SJSA1 (cell line): ENCODE data around the gene MALAT1. TPM values are rescaled to one million over a fixed set of nuclear protein-coding genes. Genes with fewer than 3 reads are reported as not detected.
A peak's percentile ranks its signal among the peaks of the same experiment; 100 is the strongest.
"Not testable (repeated sequence)": the region's sequence is repeated elsewhere in the genome, so short reads cannot be mapped to it uniquely, and the experiment has no call there.

Experiments
- DNase-seq, 2 experiments: peaks; one replicate each; pipeline ENCODE4 v3.0.0-alpha.2; 2015 to 2020; ENCODE audit warnings: low spot score in 2 of 2, low read depth in 1 of 2
- H3K27ac ChIP-seq: fragments of 250-450 bp; sonication (Bioruptor Pico); 2 replicates; pipeline ENCODE4 v1.5.1; 2020; ENCODE audit warnings: mild to moderate bottlenecking, moderate library complexity
- H3K27me3 ChIP-seq: fragments of 250-450 bp; sonication (Bioruptor Pico); replicated peaks from 2 replicates; pipeline ENCODE4 v1.5.1; 2020; ENCODE audit warnings: mild to moderate bottlenecking, moderate library complexity
- H3K36me3 ChIP-seq: fragments of 250-450 bp; sonication (Bioruptor Pico); 2 replicates; pipeline ENCODE4 v1.5.1; 2020; ENCODE audit warnings: mild to moderate bottlenecking
- H3K4me1 ChIP-seq: fragments of 250-450 bp; sonication (Bioruptor Pico); replicated peaks from 2 replicates; pipeline ENCODE4 v1.6.1; 2021; ENCODE audit warnings: mild to moderate bottlenecking
- H3K4me3 ChIP-seq: fragments of 250-450 bp; sonication (Bioruptor Pico); 2 replicates; pipeline ENCODE4 v1.5.1; 2020; ENCODE audit warnings: mild to moderate bottlenecking
- H3K9me3 ChIP-seq: fragments of 250-450 bp; sonication (Bioruptor Pico); replicated peaks from 2 replicates; pipeline ENCODE4 v1.5.1; 2020; ENCODE audit warnings: mild to moderate bottlenecking
- total RNA-seq: library from RNA; depleted of rRNA; stranded (reverse); fragments of >200 nt; shearing (Covaris generic); gene quantifications from 2 replicates; pipeline ENCODE4 v1.2.3, GENCODE V29; 2014; rRNA removed

Gene MALAT1
- total RNA-seq, result 1,620 and 2,210 TPM in 2 replicates

DNA sequence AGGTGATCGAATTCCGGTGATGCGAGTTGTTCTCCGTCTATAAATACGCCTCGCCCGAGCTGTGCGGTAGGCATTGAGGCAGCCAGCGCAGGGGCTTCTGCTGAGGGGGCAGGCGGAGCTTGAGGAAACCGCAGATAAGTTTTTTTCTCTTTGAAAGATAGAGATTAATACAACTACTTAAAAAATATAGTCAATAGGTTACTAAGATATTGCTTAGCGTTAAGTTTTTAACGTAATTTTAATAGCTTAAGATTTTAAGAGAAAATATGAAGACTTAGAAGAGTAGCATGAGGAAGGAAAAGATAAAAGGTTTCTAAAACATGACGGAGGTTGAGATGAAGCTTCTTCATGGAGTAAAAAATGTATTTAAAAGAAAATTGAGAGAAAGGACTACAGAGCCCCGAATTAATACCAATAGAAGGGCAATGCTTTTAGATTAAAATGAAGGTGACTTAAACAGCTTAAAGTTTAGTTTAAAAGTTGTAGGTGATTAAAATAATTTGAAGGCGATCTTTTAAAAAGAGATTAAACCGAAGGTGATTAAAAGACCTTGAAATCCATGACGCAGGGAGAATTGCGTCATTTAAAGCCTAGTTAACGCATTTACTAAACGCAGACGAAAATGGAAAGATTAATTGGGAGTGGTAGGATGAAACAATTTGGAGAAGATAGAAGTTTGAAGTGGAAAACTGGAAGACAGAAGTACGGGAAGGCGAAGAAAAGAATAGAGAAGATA lies at the start of gene MALAT1:
Gene MALAT1 (plus strand): TSS at position 69 of the 736 bp plus-strand sequence.
- H3K27me3 ChIP-seq, result peaks cover 23% of the 10 kb centered on the region
- peak within 1 kb of the TSS; percentile 98 for H3K27ac ChIP-seq
- DNase-seq, result peak; percentile 98 to 99
- peaks cover 52% of the 10 kb centered on the region for H3K36me3 ChIP-seq
- peak within 1 kb of the TSS; percentile 59 for H3K4me3 ChIP-seq
- H3K4me1 ChIP-seq, result peaks cover 41% of the 10 kb centered on the region
- H3K9me3 ChIP-seq, result no peaks in the 10 kb centered on the region

DNA sequence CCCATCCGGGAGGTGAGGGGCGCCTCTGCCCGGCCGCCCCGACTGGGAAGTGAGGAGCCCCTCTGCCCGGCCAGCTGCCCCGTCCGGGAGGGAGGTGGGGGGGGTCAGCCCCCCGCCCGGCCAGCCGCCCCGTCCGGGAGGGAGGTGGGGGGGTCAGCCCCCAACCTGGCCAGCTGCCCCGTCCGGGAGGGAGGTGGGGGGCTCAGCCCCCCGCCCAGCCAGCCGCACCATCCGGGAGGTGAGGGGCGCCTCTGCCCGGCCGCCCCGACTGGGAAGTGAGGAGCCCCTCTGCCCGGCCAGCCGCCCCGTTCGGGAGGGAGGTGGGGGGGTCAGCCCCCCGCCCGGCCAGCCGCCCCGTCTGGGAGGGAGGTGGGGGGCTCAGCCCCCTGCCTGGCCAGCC lies 47.5 kb upstream of the MALAT1 start:
- H3K4me3 ChIP-seq, H3K27ac ChIP-seq, DNase-seq, H3K9me3 ChIP-seq, H3K27me3 ChIP-seq, H3K36me3 ChIP-seq: not testable (repeated sequence)
- H3K4me1 ChIP-seq, result peaks cover 47% of the 10 kb centered on the region

DNA sequence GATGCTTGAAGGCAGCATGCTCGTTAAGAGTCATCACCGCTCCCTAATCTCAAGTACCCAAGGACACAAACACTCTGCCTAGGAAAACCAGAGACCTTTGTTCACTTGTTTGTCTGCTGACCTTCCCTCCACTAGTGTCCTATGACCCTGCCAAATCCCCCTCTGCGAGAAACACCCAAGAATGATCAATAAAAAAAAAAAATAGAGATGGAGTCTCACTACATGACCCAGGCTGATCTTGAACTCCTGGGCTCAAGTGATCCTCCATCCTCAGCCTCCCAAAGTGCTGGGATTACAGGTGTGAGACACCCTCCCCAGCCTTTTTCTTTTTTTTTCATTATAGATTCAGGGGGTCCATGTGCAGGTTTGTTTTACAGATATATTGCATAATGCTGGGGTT lies 46.6 kb upstream of the MALAT1 start:
- not testable (repeated sequence) for H3K27ac ChIP-seq, H3K27me3 ChIP-seq, H3K9me3 ChIP-seq, H3K4me3 ChIP-seq, H3K36me3 ChIP-seq, DNase-seq
- peaks cover 40% of the 10 kb centered on the region for H3K4me1 ChIP-seq

DNA sequence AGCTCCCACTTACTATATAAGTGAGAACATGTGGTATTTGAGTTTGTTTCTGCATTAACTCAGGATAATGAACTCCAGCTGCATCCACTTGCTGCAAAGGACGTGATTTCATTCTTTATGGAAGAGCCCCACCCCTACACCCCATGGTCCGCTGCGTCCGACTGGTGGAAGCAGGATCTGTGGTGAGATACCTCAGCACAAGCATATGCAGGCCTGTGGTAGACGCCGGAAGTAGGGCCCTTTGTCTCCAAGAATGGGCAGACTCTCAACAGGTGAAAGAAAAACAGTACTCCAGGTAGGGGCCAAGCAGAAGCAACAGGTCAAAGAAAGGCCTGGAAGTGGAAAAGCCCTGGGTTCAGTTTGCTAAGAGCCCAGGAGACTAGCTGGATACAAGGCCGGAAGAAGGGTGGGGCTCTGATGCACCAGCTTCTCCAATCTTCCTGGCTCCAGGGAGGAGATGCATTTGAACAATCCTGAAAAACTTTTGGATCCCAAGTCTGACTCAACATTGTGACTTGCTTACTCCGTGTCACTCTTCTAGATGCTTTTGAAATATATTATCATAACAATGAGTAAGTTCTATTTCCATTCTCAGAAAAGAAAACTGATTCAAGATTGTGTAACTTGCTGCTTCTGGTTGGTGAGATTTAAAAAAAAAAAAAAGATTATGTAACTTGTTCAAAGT lies 45.9 kb upstream of the MALAT1 start:
- DNase-seq, result peak in 1 of 2 experiments; percentile 57
- no peak overlapping the region for H3K4me3 ChIP-seq
- no peak overlapping the region for H3K27ac ChIP-seq
- no peaks in the 10 kb centered on the region for H3K9me3 ChIP-seq
- H3K4me1 ChIP-seq, result peaks cover 33% of the 10 kb centered on the region
- H3K27me3 ChIP-seq, result no peaks in the 10 kb centered on the region
- H3K36me3 ChIP-seq, result no peaks in the 10 kb centered on the region

- no peaks in the 10 kb centered on the region for H3K27me3 ChIP-seq
- no peaks in the 10 kb centered on the region for H3K36me3 ChIP-seq
- peak overlapping the region; percentile 47 for H3K4me3 ChIP-seq
- no peaks in the 10 kb centered on the region for H3K9me3 ChIP-seq
- peak overlapping the region; percentile 64 for H3K27ac ChIP-seq
- DNase-seq, result peak in 1 of 2 experiments; percentile 83
- H3K4me1 ChIP-seq, result peaks cover 32% of the 10 kb centered on the region
Observed at GRCh38 chr11:65454311-65454695, 44.5 kb upstream of the MALAT1 start.

- H3K27ac ChIP-seq, result peak overlapping the region; percentile 64
- no peaks in the 10 kb centered on the region for H3K9me3 ChIP-seq
- H3K36me3 ChIP-seq, result no peaks in the 10 kb centered on the region
- peak overlapping the region; percentile 47 for H3K4me3 ChIP-seq
- no peaks in the 10 kb centered on the region for H3K27me3 ChIP-seq
- DNase-seq, result peak; percentile 97 to 99
- peaks cover 32% of the 10 kb centered on the region for H3K4me1 ChIP-seq
Observed at GRCh38 chr11:65454696-65455456, 44.0 kb upstream of the MALAT1 start.

DNA sequence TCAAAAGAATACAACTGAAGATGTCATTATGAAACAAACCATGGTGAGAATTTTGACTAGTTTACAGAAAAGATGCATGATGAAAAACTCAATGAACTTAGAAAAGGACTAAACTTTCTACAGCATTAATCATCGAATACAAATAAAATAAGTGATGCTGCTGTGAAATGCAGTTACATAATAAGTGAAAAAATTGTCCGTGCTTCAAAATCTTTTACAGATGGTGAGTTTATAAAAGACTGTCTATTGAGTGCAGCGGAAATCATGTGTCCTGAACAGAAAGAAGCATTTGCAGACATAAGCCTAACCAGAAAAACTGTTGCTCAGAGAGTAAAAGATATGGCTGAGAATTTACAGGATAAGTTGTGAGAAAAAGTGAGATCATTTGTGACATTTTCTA lies 42.4 kb upstream of the MALAT1 start:
- Histone ChIP-seq H3K27ac (no peak overlapping the region), H3K36me3 (no peaks in the 10 kb centered on the region), H3K4me1 (peaks cover 32% of the 10 kb centered on the region), H3K4me3 (no peak overlapping the region), H3K9me3 (no peaks in the 10 kb centered on the region), H3K27me3 (no peaks in the 10 kb centered on the region)
- DNase-seq, result no peak

DNA sequence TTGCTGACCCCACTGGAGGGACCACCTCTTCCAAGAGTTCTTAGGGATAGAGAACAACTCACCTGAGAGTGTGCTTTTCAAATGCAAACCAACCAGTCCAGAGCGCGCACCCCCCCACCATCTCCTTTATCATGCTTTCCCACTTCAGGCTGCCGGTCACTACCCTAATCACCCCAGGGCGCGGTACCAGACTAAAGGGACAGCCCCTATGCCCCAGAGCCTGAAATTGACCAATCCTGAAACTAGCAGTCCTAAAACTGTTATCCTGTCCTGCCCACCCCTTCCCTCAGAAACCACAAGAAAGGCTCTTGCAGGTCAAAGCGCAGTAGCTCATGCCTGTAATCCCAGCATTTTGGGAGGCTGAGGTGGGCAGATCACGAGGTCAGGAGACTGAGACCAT lies 39.3 kb upstream of the MALAT1 start:
- no peaks in the 10 kb centered on the region for H3K9me3 ChIP-seq
- no peaks in the 10 kb centered on the region for H3K36me3 ChIP-seq
- H3K27ac ChIP-seq, result no peak overlapping the region
- H3K4me3 ChIP-seq, result no peak overlapping the region
- peaks cover 10% of the 10 kb centered on the region for H3K4me1 ChIP-seq
- DNase-seq, result no peak
- H3K27me3 ChIP-seq, result no peaks in the 10 kb centered on the region

GRCh38 chr11:65465471-65465870 lies 33.4 kb upstream of the MALAT1 start:
- not testable (repeated sequence) for H3K27ac ChIP-seq, DNase-seq, H3K27me3 ChIP-seq, H3K4me1 ChIP-seq, H3K36me3 ChIP-seq, H3K9me3 ChIP-seq, H3K4me3 ChIP-seq

DNA sequence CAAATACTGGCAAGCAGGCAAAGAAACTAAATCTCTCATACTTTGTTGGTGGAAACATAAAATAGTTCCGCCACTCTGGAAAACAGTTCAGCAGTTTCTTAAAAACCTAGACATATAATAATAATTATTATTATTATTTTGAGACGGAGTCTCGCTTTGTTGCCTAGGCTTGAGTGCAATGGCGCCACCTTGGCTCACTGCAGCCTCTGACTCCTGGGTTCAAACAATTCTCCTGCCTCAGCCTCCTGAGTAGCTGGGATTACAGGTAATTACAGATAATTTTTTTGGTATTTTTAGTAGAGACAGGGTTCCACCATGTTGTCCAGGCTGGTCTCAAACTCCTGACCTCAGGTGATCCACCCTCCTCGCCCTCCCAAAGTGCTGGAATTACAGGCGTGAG lies 31.5 kb upstream of the MALAT1 start:
- peaks cover 14% of the 10 kb centered on the region for H3K4me1 ChIP-seq
- not testable (repeated sequence) for H3K9me3 ChIP-seq, H3K27ac ChIP-seq, H3K4me3 ChIP-seq, H3K36me3 ChIP-seq, DNase-seq, H3K27me3 ChIP-seq

DNA sequence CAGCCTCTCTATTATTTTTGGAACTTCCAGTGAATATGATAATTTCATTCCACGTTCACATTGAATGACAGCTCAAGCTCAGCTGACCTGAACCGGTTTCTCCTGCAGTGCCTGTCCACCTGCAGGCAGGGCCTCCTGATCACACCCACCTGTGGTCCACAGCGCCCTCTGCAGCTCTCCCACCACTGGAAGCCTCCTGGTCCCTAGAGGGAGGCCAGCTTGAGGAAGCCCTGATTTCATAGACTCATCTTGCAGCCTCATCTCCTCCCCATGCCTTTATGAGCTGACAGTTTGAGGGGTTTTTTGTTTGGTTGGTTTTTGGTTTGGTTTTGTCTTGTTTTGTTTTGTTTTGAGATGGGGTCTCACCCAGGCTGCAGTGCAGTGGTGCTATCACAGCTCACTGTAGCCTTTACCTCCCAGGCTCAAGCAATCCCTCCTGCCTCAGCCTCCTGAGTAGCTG lies 29.9 kb upstream of the MALAT1 start:
- Histone ChIP-seq H3K27ac (no peak overlapping the region), H3K36me3 (no peaks in the 10 kb centered on the region), H3K27me3 (no peaks in the 10 kb centered on the region), H3K4me3 (no peak overlapping the region), H3K9me3 (no peaks in the 10 kb centered on the region), H3K4me1 (peaks cover 29% of the 10 kb centered on the region)
- DNase-seq, result no peak

GRCh38 chr11:65470433-65471049 lies 28.3 kb upstream of the MALAT1 start:
- H3K27ac ChIP-seq, result no peak overlapping the region
- peaks cover 29% of the 10 kb centered on the region for H3K4me1 ChIP-seq
- no peaks in the 10 kb centered on the region for H3K27me3 ChIP-seq
- no peak for DNase-seq
- H3K4me3 ChIP-seq, result no peak overlapping the region
- no peaks in the 10 kb centered on the region for H3K9me3 ChIP-seq
- H3K36me3 ChIP-seq, result no peaks in the 10 kb centered on the region

DNA sequence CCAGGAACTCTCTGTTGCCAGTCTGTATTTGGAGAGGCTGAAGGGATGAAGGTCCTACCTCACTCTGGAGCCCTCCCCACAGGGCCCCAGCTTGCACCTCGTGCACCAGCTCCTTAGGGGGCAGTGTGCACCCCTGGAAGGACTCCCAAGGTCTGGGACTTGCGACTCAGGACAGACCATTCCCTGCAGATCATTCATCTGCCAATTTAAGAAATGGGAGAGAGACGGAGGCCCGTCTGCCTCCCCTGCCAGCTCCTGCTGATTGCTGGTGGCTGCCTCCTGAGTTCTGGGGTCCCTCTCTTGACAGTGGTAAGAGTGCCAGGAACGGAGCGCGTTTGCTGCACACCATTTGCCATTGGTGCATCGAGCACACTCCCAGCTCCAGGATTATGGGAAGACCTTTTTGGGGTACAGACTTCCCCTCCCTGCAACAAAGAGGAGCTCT lies 27.4 kb upstream of the MALAT1 start:
- DNase-seq, result peak; percentile 77 to 87
- Histone ChIP-seq H3K27me3 (no peaks in the 10 kb centered on the region), H3K4me3 (0 out of 2 replicates have a peak overlapping the region, but pooled peaks have one; percentile 0), H3K9me3 (no peaks in the 10 kb centered on the region), H3K27ac (peak overlapping the region; percentile 84), H3K4me1 (peaks cover 35% of the 10 kb centered on the region), H3K36me3 (peaks cover 1% of the 10 kb centered on the region)
